HG03432 (cell line): ENCODE results near the gene MOCS1.

ENCODE experiments used
- ATAC-seq: cut with Tn5 transposase; IDR thresholded peaks from one replicate; pipeline ENCODE4 v1.9.1; 2021; ENCODE audit warnings: mild to moderate bottlenecking, moderate library complexity; ENCODE audit not compliant: unreplicated experiment

MOCS1 gene

DNA sequence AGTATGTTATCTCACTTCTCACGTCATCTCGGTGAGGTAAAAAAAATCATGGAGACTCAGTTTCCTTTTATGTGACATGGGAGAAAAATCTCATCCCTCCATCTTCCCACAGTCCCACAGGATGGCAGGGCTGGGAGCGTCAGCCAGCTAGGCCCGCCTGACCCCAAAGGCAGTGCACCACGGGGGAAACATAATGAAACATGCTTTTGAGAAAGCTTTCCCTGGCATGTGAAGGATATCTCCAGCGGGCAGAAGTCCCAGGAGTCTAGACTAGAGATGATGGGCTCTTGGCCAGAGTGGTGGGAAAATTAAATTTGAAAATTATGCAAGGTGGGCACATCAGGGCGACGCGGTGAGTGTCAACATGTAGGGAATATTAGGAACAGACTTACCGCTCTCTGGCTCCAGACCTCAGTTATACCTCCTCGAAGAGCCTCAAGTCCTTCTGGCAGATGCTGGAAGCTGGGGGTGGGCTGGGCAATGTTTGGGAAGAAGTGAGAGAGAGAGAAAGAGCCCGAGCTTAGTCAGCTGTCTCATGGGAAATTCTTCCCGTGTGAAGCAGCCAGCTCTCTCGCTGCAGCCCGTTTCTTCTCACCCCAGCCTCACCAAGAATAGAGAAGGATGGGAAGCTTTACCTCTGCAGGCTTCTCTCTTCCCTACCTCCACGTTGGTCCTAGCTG, 52.3 kb downstream of the MOCS1 start:
- no peak for ATAC-seq

DNA sequence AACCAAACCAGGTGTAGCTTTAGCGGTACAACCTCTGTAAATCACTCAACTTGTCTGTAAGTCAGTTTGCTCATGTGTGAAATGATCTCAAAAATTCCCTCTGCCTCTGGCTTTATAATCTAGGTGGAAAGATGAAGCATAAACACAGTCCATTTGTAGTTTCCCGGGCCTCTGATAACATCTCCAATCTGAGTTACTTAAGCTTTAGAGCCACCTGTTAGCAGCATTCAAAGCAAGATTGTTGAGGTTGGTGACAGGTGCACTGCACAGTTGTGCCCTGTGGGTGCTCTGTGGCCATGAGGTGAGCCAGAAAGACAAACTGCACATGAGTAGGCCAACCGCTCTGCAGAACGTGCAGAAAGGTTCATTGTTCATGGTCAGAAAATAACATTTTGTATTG, 53.7 kb downstream of the MOCS1 start:
- ATAC-seq, result no peak

DNA sequence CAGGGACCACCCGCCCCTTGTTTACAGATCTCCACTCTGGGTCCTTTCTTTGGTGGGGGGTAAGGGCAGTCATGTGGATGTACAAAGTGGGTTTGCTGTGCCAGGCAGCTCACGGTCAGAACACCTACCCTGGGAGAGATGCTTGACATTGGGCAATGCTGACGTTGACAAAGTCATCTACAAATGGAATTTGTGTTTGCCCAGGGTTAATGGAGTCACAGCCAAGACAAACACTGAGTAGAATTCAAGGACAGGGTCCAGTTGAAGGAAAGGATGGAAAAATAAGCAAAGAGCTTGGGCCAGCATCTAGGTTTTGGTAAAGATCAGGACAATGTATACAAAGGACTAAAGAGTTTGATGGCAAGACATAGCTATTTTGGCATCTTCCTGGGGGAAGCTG, 54.7 kb downstream of the MOCS1 start:
- no peak for ATAC-seq

- no peak for ATAC-seq
These were observed 57.4 kb downstream of the MOCS1 start for GRCh38 chr6:39876826-39877225.

GRCh38 chr6:39876111-39876510, 58.2 kb downstream of the MOCS1 start:
- ATAC-seq, result no peak

DNA sequence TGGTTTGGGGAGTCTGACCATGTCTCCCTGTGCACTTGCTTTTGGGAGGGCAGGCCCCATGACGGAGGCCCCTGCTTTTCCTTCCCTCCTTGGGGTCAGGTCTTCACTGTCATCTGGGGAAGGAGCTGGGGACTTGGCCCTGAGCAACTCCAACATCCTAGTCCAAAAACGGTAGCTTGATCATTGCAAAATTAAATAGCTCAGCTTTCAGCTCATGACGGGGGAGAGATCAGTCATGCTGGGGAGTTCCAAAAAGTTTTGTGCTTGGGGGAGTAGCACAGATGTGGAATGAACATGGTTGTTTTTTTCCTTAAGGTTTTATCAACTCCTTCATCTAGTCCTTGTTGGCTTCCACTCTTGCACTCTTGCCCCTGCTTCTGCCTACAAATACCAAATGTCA, 60.8 kb downstream of the MOCS1 start:
- no peak for ATAC-seq

GRCh38 chr6:39870950-39871349, 63.3 kb downstream of the MOCS1 start:
- no peak for ATAC-seq

DNA sequence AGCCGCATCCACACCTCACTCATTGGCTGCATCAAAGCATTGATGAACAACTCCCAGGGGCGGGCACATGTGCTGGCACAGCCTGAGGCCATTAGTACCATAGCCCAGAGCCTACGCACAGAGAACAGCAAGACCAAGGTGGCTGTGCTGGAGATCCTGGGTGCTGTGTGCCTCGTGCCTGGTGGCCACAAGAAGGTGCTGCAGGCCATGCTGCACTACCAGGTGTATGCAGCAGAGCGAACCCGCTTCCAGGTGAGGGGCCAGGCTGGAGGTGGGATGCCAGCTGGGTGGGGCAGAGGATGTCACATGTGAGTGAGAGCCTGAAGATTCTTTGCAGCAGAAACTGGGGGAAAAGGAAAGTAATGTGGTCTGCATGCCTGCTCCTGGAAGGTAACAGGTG, 66.7 kb downstream of the MOCS1 start:
- no peak for ATAC-seq

DNA sequence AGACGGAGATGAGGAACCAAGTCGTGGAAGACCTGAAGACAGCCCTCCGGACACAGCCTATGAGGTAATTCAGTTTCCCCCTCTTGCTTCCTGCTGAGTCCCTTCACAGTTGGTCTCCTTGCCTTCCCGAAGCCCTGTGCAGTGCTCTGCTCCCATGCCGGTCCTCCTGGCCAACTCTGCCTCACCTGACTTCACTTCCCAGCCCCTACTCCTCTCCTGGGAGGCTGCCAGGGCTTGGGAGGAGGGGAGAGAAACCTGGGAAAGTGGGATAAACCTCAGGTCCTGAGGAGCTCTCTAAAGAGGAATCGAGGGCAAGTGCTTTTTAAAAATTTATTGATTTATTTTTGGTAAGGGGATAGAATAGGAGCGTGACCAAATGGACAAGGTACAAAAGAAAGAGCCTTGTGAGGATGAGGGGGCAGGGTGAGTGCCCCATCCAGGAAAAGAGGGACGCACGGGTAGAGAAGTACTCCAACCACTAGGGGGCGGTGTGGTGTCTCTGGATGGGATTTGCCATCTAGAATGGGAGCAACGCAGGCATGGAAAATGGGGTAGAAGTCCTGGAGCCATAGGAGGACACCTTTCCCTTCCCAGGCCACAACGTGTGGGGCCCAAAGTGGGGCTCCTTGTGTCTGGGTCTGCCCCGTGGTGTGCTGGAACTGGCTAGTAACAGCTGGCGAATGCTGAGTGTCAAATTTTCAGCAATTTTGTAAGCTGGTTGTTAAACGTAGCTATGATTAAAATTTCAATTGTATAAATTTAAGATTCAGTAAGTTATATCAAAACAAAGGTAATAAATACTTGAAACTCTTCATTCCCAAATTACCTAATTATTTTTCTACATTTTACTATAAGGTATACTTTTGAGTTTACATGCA, 69.0 kb downstream of the MOCS1 start:
- ATAC-seq, result no peak

DNA sequence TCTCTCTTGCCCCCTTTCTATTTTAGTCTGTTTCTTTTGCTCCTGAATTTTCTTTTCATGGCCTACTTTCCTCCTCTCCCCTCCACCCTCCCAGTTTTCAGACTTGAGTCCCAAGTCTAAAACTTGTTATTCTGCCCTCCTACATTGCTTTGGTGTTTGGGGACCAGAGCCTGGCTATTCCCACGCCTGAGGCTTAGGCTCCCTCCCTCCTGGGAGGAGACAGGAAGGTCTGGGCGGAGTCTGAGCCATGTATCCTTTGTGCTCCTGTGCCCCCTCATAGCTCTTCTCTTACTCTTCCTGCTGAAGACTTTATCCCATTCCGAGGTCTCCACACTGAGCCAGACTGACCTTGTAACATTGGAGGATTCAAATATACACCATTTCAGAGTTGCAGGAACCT, 72.6 kb downstream of the MOCS1 start:
- ATAC-seq, result no peak

- ATAC-seq, result no peak
These were observed 75.2 kb downstream of the MOCS1 start for GRCh38 chr6:39859025-39859424.

DNA sequence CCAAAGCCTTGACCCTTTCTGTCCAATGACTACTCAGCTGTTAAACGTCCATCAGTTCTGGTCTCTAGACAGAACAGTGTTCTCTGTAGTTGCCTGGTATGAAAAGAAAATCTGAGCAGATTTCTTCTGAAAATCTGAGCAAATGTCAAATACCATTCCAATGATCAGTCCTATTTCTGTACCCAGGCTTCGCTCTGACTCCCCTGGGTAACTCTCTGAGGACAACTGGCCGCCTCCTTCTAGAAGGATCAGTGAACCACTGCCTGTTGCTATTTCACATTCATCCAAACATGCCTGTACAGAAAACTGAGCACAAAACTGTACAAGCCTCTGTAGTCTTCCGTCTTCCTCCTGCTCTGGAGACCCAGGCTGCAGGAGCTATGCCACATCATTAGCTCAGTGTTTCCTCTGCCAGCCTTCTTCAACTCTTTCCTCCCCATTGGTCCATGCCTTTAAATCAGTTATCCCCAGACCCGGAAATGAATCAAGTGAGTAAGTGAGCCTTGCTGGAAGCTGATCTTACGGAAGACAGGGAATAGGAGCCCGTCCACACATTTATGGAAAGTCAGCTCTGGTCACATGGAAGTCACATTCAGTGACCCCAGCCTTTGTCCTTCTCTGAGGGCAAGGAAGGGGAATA, 78.8 kb downstream of the MOCS1 start:
- ATAC-seq, result no peak
